HL-60 (cell line): ENCODE measurements around the gene APBB2.

Experiments
- DNase-seq, 2 experiments: peaks; one replicate each; pipeline ENCODE4 v3.0.0-alpha.2; 2010 to 2020; ENCODE audit warnings: low read depth in 1 of 2, low spot score in 1 of 2
- H3K27ac ChIP-seq: fragments of 250-450 bp; sonication (Bioruptor Pico); replicated peaks from 2 replicates; pipeline ENCODE4 v1.5.1; 2020; ENCODE audit warnings: mild to moderate bottlenecking, moderate library complexity
- H3K27me3 ChIP-seq: fragments of 250-450 bp; sonication (Bioruptor Pico); 2 replicates; pipeline ENCODE4 v1.5.1; 2021; ENCODE audit warnings: mild to moderate bottlenecking, moderate library complexity; ENCODE audit not compliant: insufficient read depth, poor library complexity, severe bottlenecking
- H3K4me3 ChIP-seq: replicated peaks from 2 replicates; pipeline ENCODE4 v1.5.1; 2011; ENCODE audit warnings: mild to moderate bottlenecking, control low read depth, low read length; ENCODE audit not compliant: insufficient read depth
- GABPA ChIP-seq: IDR thresholded peaks from 2 replicates; pipeline ENCODE4 v1.6.1; 2012; ENCODE audit warnings: low read depth
- POLR2AphosphoS5 ChIP-seq: IDR thresholded peaks from 2 replicates; pipeline ENCODE4 v1.6.1; 2012; ENCODE audit warnings: low read depth
- SPI1 ChIP-seq: IDR thresholded peaks from 2 replicates; pipeline ENCODE4 v1.6.1; 2012; ENCODE audit warnings: low read depth, mild to moderate bottlenecking, borderline replicate concordance
- TF ChIP-seq, protein P1 (sequence below): IDR thresholded peaks from one replicate; pipeline ENCODE4 v1.5.1; 2011; ENCODE audit warnings: low read length, control low read depth, inconsistent platforms; ENCODE audit not compliant: insufficient read depth
- TF ChIP-seq, protein P2 (sequence below): IDR thresholded peaks from 2 replicates; pipeline ENCODE4 v1.6.1; 2012; ENCODE audit warnings: low read depth; ENCODE audit not compliant: insufficient replicate concordance

APBB2 gene

DNA sequence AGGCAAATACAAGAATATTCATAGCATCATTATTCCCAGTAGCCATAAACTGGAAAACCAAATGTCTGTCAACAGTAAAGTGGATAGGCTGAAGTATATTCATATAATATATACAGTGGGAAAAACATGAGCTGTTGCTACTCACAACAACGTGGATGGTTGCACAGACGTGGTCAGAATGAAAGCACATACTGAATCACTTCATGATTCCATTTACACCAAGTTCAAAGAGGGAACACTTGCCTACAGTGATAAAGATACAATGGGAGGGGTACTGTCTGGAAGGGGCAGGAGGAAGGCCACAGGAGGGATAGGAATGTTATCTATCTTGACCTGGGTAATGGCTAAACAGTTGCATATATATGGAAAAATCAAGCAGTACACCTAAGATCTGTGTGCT lies 25.3 kb downstream of the APBB2 start:
- Histone ChIP-seq H3K27me3 (no peaks in the 10 kb centered on the region), H3K4me3 (no peak overlapping the region), H3K27ac (no peak overlapping the region)
- TF ChIP-seq GABPA (no peak), POLR2AphosphoS5 (no peak), SPI1 (no peak)
- TF ChIP-seq, protein P1, sequence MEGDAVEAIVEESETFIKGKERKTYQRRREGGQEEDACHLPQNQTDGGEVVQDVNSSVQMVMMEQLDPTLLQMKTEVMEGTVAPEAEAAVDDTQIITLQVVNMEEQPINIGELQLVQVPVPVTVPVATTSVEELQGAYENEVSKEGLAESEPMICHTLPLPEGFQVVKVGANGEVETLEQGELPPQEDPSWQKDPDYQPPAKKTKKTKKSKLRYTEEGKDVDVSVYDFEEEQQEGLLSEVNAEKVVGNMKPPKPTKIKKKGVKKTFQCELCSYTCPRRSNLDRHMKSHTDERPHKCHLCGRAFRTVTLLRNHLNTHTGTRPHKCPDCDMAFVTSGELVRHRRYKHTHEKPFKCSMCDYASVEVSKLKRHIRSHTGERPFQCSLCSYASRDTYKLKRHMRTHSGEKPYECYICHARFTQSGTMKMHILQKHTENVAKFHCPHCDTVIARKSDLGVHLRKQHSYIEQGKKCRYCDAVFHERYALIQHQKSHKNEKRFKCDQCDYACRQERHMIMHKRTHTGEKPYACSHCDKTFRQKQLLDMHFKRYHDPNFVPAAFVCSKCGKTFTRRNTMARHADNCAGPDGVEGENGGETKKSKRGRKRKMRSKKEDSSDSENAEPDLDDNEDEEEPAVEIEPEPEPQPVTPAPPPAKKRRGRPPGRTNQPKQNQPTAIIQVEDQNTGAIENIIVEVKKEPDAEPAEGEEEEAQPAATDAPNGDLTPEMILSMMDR: no peak
- TF ChIP-seq, protein P2, sequence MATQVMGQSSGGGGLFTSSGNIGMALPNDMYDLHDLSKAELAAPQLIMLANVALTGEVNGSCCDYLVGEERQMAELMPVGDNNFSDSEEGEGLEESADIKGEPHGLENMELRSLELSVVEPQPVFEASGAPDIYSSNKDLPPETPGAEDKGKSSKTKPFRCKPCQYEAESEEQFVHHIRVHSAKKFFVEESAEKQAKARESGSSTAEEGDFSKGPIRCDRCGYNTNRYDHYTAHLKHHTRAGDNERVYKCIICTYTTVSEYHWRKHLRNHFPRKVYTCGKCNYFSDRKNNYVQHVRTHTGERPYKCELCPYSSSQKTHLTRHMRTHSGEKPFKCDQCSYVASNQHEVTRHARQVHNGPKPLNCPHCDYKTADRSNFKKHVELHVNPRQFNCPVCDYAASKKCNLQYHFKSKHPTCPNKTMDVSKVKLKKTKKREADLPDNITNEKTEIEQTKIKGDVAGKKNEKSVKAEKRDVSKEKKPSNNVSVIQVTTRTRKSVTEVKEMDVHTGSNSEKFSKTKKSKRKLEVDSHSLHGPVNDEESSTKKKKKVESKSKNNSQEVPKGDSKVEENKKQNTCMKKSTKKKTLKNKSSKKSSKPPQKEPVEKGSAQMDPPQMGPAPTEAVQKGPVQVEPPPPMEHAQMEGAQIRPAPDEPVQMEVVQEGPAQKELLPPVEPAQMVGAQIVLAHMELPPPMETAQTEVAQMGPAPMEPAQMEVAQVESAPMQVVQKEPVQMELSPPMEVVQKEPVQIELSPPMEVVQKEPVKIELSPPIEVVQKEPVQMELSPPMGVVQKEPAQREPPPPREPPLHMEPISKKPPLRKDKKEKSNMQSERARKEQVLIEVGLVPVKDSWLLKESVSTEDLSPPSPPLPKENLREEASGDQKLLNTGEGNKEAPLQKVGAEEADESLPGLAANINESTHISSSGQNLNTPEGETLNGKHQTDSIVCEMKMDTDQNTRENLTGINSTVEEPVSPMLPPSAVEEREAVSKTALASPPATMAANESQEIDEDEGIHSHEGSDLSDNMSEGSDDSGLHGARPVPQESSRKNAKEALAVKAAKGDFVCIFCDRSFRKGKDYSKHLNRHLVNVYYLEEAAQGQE: no peak
- no peak for DNase-seq

DNA sequence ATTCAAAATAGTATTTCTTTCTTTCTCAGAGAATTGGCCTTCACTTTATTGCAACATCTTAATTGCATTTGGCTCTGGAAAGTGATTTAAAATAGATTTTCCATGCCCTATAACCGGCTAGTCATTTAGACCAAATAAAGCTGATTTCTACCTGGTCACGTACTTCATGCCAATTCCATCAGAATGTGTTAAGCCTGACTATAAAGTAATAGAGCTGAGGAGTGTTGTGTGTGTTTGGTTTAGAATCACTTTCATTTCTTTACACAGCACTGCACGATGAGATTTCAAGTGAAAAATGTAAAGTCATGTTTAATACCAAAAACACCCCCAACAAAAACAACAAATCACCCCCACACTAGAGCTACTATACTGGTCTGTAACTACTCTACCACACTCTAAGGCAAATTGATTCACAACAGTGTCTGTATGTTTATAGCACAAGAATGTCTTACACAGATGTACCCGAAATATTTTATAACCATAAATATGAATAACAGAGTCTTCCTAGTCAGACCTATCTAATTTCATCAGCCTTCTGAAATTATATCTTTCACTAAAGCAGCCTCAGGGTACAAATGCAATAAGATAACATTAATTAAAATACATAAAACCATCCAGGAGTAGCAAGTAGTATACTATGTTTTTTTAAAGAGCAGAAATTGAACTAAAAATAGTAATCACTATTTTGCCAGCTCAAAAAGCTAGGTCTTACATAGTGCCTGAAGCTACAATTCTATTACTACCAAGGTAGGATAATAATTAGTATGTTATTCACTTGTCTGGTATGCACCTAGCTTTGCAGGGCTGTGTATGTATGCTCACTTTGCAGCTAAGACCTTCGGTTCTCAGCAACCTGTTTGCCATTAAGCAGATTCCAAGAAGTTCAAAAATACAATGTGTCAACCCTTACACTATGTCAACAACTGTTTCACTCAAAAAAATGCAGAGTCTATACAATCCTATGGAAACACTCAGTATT lies 28.4 kb downstream of the APBB2 start:
- no peak for TF ChIP-seq GABPA
- Histone ChIP-seq H3K27me3 (no peaks in the 10 kb centered on the region), H3K27ac (no peak overlapping the region), H3K4me3 (no peak overlapping the region)
- DNase-seq: no peak

DNA sequence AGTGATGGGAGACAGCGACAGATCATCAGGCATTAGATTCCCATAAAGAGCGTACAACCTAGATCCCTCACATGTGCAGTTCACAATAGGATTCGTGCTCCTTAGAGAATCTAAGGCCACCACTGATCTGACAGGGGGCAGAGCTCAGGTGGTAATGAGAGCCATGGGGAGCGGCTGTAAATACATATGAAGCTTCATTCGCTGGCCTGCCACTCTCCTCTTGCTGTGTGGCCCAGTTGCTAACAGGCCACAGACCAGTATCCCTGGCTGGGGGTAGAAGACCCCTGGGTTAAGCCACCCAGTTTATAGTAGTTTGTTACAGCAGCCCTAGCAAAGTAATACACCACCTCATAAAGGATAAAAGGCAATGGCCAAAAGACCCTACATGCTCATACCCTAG lies 30.3 kb downstream of the APBB2 start:
- Histone ChIP-seq H3K27me3 (no peaks in the 10 kb centered on the region), H3K4me3 (no peak overlapping the region), H3K27ac (no peak overlapping the region)
- DNase-seq: no peak
- TF ChIP-seq POLR2AphosphoS5 (no peak), SPI1 (no peak), GABPA (no peak)
- TF ChIP-seq, protein P2: no peak
- TF ChIP-seq, protein P1: no peak

DNA sequence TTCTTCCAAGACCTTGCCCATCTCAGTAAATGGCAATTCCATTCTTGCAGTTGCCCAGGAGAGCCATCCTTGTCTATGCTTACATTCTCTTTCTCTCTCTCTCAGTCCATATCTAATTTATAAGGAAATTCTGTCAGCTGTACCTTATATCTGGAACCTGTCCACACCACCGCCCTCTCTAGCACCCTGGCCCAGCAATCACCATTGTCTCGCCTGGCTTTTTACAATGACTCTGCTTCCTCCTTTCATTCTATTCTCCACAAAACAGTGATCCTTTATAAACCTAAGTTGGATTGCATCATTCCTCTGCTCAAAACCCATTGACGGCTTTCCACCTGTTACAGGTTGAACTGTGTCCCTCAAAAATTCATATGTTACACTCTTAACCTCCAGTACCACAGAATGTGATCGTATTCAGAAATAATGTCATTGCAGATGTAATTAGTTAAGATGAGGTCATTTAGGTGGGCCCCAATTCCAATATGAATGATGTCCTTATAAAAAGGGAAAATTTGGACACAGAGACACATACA lies 31.3 kb downstream of the APBB2 start:
- H3K4me3 ChIP-seq: no peak overlapping the region
- H3K27ac ChIP-seq: no peak overlapping the region
- DNase-seq: no peak
- TF ChIP-seq, protein P1: no peak
- TF ChIP-seq SPI1 (no peak), GABPA (no peak), POLR2AphosphoS5 (no peak)
- TF ChIP-seq, protein P2: no peak
- no peaks in the 10 kb centered on the region for H3K27me3 ChIP-seq
